Measurements from ENCODE around the gene RIMBP3C.
A peak's percentile ranks its signal among the peaks of the same experiment; 100 is the strongest.
"Not testable (repeated sequence)": the region's sequence is repeated elsewhere in the genome, so short reads cannot be mapped to it uniquely, and the experiment has no call there.

Gene RIMBP3C

DNA sequence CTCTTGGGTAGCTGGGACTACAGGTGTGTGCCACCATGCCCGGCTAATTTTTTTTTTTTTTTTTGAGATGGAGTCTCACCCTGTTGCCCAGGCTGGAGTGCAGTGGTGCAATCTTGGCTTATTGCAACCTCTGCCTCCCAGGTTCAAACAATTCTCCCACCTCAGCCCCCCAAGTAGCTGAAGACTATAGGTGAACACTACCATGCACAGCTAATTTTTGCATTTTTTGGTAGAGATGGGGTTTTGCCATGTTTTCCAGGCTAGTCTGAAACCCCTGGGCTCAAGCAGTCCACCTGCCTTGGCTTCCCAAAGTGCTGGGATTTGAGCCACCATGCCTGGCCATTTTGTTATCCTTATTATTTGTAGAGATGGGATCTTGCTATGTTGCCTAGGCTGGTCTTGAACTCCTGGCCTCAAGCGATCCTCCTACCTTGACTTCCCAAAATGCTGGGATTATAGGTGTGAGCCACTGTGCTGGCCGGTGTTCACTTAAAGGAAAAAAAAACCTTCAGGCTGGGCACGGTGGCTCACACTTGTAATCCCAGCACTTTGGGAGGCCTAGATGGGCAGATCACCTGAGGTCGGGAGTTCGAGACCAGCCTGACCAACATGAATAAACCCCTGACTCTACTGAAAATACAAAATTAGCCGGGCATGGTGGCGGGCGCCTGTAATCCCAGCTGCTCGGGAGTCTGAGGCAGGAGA, 29.9 kb upstream of the RIMBP3C start:
- not testable (repeated sequence) for H3K4me3 Mint-ChIP-seq, ATAC-seq, H3K27ac Mint-ChIP-seq, H3K9me3 Mint-ChIP-seq, H3K27me3 Mint-ChIP-seq, DNase-seq
- peaks cover 55% of the 10 kb centered on the region for H3K4me1 Mint-ChIP-seq

DNA sequence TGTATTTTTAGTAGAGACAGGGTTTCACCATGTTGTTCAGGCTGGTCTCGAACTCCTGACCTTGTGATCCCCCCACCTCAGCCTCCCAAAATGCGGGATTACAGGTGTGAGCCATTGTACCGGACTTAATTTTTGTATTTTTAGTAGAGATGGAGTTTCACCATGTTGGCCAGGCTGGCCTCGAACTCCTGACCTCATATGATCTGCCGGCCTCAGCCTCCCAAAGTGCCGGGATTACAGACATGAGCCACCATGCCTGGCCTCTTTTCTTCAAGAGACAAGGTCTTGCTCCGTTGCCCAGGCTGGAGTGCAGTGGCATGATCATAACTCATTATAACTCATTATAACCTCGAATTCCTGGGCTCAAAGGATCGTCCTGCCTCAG, 29.4 kb upstream of the RIMBP3C start:
- H3K4me3 Mint-ChIP-seq, H3K9me3 Mint-ChIP-seq, H3K27me3 Mint-ChIP-seq, H3K27ac Mint-ChIP-seq, ATAC-seq, DNase-seq: not testable (repeated sequence)
- peaks cover 52% of the 10 kb centered on the region for H3K4me1 Mint-ChIP-seq

DNA sequence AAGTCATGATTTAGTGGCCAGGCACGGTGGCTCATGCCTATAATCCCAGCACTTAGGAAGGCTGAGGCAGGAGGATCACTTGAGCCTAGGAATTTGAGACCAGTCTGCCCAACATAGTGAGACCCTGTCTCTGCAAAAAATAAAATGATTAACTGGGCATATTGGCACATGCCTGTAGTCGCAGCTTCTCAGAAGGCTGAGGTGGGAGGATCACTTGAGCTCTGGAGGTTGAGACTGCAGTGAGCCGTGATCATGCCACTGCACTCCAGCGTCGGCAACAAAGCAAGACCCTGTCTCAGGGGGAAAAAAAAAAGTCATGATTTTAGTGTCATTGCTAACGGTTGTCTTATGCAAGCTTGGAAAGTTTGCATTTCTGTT, 28.2 kb upstream of the RIMBP3C start:
- no peaks in the 10 kb centered on the region for H3K27me3 Mint-ChIP-seq
- H3K4me3 Mint-ChIP-seq = no peak overlapping the region
- H3K9me3 Mint-ChIP-seq = no peaks in the 10 kb centered on the region
- no peak for DNase-seq
- no peak overlapping the region for H3K27ac Mint-ChIP-seq
- no peak for ATAC-seq
- peaks cover 52% of the 10 kb centered on the region for H3K4me1 Mint-ChIP-seq

DNA sequence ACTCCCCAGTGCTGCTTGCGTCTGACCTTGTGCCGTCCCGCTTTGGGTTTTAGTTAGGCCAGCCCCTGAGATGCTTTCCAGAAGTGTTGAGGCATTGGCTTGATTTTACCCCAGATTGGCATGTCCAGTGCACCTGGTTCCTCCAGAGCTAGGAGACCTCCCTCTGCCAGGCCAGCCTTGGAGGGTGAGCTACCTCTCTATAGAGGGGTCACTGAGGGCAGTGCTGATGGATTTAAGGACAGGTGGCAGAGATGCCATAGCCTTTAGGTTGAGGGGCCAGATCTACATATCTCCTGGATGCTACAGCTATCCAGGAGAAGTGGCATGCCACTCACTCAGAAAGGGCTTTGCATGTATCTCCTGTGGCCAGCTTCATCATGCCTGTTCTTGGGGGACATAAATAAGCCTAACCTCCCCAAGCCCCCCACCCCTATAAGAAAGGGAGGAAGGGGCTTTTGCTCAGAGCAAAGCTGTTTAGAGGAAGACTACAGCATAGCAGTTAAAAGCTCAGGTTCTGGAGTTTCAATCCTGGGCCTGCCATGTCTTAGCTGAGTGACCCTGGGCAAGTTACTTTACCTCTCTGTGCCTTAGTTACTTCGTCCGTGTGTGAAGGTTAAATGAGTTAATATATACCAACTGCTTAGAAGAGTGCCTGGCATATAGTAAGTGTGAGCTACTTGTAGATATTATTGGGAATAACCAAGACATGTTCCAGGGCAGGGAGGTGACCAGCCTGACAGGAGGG, 22.7 kb upstream of the RIMBP3C start:
- no peaks in the 10 kb centered on the region for H3K27me3 Mint-ChIP-seq
- peak overlapping the region in 1 of 2 donors; percentile 74 for H3K27ac Mint-ChIP-seq
- no peak for DNase-seq
- ATAC-seq = no peak
- H3K4me3 Mint-ChIP-seq = no peak overlapping the region
- no peaks in the 10 kb centered on the region for H3K9me3 Mint-ChIP-seq
- H3K4me1 Mint-ChIP-seq = peaks cover 80% of the 10 kb centered on the region

DNA sequence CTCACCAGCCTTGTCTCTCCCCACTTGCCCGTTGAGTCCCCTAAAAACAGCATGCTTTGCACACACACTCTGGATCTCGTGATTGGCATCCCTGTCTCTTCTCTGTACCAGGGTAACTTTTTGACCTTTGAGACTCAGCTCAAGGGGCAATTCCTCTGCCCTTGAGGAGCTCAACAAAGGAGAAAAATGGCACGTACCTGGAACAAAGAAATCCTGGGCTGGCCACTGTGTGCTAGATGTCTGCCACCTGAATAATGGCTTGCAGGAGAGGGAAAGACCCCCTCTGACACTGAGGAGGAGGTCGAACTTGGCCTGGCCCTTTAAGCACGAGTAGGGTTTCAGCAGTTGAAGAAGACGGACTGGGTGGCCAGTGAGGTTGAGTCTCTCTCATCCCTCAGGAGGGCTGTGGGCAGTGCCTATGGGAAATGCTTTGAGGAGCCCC, 22.1 kb upstream of the RIMBP3C start:
- peaks cover 82% of the 10 kb centered on the region for H3K4me1 Mint-ChIP-seq

DNA sequence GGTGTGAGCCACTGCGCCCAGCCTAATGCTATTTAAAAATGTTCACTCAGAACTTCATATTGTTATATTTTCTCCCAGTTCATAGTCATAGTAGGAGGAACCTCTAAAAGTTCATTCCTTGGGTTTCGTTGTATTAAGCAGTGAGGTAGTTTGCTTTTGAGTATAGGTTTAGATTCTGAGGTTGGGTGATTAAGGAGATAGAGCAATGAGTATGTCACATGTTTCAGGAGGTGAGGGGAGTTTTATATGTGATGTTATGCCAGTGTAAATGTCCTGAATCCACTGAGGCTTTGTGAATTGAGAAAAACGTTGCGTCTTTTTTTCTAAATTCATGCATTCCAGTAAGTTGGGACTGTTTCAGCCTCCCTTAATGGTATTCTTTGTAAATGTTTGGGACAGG, 20.4 kb upstream of the RIMBP3C start:
- peak overlapping the region; percentile 63 to 96 for H3K27ac Mint-ChIP-seq
- ATAC-seq (peak; percentile 66), DNase-seq (no peak)
- no peaks in the 10 kb centered on the region for H3K27me3 Mint-ChIP-seq
- H3K4me3 Mint-ChIP-seq = peak overlapping the region; percentile 11 to 88
- peaks cover 72% of the 10 kb centered on the region for H3K4me1 Mint-ChIP-seq
- no peaks in the 10 kb centered on the region for H3K9me3 Mint-ChIP-seq

More for the DNA sequence above, 22.1 kb upstream of the RIMBP3C start:
- Mint-ChIP-seq H3K9me3 (no peaks in the 10 kb centered on the region), H3K27ac (peak overlapping the region in 1 of 2 donors; percentile 17), H3K4me3 (peak overlapping the region in 1 of 2 donors; percentile 73), H3K27me3 (no peaks in the 10 kb centered on the region)
- ATAC-seq (no peak), DNase-seq (no peak)

DNA sequence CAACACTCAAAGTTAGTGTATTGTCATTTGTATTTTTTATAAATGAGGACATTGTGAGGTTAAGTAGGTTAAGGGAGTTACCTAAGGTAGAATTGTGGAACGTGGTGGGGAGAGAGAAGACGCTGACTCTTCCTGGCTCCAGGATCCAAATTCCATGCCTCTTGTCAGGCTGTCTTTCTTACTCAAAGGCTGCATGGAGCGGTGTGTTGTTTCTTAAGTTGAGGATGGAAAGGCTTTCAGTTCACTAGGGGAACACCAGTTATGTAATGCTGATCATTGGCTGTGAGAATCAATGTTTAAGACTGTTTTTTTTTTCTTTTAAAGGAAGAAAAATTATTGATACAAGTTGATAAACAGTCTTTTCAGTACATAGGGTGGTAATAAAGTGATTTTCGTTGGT, 19.1 kb upstream of the RIMBP3C start:
- Mint-ChIP-seq H3K27ac (peak overlapping the region in 1 of 2 donors; percentile 96), H3K4me3 (peak overlapping the region; percentile 78 to 88), H3K27me3 (no peaks in the 10 kb centered on the region), H3K4me1 (peaks cover 74% of the 10 kb centered on the region), H3K9me3 (no peaks in the 10 kb centered on the region)
- ATAC-seq (no peak), DNase-seq (no peak)

DNA sequence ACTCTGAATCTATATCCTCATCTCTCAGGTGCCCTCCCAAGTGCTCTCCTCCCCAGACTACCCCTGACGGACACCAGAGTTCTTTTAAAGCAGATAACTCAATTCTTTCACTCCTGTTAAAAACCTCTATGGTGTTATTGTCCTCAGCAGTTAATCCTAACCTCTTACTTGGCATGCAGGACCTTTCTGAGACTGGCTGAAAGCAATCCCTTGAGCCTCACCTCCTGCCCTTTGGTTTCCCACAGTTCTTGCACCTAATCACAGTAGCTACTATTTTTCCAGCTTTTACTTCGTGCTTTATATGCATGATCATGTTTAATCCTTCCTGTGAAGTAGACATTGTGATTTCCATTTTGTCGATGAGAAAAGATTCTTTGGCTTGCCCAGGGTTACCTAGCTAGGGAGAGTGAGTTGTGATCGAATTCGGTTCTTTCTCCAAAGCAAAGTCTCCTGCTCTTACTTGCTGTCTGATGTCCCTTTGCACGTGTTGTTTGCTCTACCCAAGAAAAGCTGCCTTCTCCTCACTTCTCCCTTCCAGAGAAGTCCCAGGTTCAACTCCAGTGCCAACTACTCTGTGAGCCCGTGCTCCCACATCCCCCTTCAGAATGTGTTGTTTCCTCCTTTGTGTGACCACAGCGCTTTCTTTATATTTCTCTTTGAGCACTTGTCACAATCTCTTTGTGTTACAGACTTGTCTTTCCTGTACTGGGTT, 18.4 kb upstream of the RIMBP3C start:
- H3K9me3 Mint-ChIP-seq = no peaks in the 10 kb centered on the region
- H3K27me3 Mint-ChIP-seq = no peaks in the 10 kb centered on the region
- peak overlapping the region; percentile 78 to 88 for H3K4me3 Mint-ChIP-seq
- H3K27ac Mint-ChIP-seq = peak overlapping the region; percentile 91 to 96
- H3K4me1 Mint-ChIP-seq = peaks cover 70% of the 10 kb centered on the region
- no peak for DNase-seq
- ATAC-seq = no peak

DNA sequence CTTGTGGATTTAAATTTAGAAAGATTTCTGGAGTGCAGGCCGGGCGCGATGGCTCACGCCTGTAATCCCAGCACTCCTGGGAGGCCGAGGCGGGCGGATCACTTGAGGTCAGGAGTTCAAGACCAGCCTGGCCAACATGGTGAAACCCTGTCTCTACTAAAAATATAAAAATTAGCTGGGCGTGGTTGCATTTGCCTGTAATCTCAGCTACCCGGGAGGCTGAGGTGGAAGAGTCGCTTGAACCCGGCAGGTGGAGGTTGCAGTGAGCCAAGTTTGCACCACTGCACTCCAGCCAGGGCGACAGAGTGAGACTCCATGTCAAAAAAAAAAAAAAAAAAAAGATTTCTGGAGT, 17.8 kb upstream of the RIMBP3C start:
- Mint-ChIP-seq H3K4me1 (peaks cover 65% of the 10 kb centered on the region), H3K27ac (peak overlapping the region; percentile 97 to 99), H3K4me3 (peak overlapping the region; percentile 78 to 88)
- H3K9me3 Mint-ChIP-seq, DNase-seq, H3K27me3 Mint-ChIP-seq, ATAC-seq: not testable (repeated sequence)

DNA sequence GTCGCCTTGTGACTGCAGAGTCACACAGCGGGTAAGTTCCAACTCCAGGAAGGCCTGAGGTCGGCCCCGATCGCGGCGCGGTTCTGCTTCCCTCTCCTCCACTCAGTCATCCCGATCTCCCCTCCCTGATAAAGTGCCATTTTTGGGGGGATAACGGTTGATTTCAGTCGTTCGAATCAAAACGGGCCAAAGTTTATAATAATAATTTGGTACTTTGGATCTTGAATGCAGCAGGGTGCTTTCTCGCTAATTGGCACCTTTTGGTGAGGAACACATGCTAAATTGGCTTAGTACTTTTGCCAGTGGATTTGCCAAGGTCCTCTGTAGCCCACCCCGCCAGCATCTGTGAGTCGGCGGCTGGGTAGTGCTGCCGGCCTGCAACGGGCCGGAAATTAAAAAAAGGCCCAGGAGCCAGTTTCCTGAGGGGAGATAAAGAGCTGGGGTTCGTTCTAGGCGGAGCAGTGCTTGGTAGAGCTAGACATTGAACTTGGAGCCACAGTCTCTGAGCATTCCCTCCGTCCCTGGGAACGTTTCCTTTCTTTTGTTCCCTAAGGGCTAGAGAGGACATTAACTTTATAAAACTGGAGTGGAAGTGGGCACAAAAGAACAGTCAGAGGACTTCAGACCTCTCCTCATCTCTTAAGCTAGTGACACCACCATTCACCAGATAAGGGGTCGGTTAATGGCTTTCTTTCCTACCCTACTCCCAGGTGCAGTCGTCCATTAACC, 17.2 kb upstream of the RIMBP3C start:
- ATAC-seq = peak; percentile 26
- peak; percentile 16 to 39 for DNase-seq
- Mint-ChIP-seq H3K4me1 (peaks cover 59% of the 10 kb centered on the region), H3K27ac (peak overlapping the region; percentile 97 to 99), H3K4me3 (peak overlapping the region; percentile 78 to 88), H3K9me3 (no peaks in the 10 kb centered on the region), H3K27me3 (no peaks in the 10 kb centered on the region)

DNA sequence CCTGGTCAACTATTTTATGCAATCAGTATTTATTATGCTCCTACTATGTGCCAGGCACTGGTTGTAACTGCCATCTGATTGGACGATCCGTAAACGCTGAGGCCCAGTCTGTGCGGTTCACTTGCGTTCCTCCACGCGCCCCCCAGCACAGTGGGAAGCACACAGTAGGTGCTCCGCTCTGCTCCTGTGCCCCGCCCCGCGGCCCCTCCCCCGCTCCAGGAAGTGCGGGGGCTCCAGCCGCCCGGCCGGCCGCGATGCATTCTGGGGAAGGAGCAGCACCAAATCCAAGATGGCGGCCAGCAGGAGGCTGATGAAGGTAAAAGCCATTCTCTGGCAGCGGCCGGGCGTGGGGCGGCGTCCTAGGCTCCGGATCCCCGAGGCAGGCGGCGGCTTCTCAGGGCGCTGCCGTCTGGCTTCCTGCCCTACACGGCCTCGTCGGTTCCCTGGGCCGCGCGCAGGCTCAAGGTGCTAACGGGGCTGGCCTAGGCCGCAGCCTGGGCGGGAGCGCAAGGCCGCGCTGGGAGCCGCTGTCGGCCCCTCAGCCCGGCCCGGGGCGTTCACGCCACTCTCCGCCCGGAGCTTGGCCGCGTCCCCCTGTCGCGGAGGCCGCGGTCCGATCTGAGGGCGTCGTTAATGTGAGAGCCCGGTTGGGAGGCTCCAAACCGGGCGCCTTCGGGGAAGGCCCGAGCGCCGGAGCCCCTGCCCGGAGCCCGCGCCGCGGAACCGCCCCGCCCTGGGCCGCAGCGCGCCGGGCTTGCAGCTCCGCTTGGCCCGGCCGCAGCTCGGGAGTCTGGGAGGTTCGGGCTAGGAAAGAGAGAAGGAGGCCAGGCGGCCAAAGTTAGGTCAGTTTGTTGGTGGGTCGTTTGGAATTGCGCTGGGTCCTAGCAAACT, 16.4 kb upstream of the RIMBP3C start, which contains the start of gene UBE2L3:
Gene UBE2L3 (plus strand): TSS at position 259 of the 891 bp plus-strand sequence. CDS start 31 bp downstream, at position 290.
- peak; percentile 68 for ATAC-seq
- peaks cover 51% of the 10 kb centered on the region for H3K4me1 Mint-ChIP-seq
- peak within 1 kb of the TSS; percentile 97 to 99 for H3K27ac Mint-ChIP-seq
- H3K9me3 Mint-ChIP-seq = no peaks in the 10 kb centered on the region
- H3K27me3 Mint-ChIP-seq = no peaks in the 10 kb centered on the region
- H3K4me3 Mint-ChIP-seq = peak within 1 kb of the TSS; percentile 78 to 88
- peak; percentile 86 to 88 for DNase-seq

DNA sequence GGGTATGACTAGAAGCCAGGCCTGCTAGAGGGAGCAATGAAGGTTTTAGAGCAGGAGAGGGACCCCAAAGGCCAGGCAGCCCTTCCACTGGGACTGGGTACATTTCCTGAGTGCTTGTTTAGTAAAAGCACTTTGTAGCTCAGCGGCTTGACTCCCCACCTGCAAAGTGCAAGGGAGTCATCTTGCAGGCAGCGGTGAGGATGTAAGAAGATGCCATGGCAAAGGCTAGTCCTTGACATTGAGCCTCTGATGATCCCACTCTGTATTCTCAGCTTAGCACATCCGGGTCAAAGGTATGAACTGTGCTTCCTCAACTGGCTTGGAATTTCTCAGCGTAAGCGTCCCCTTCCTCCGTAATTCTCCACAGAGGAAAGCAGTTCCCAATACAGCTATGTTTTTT, 13.2 kb upstream of the RIMBP3C start:
- Mint-ChIP-seq H3K4me1 (peaks cover 20% of the 10 kb centered on the region), H3K27ac (no peak overlapping the region), H3K27me3 (no peaks in the 10 kb centered on the region)

DNA sequence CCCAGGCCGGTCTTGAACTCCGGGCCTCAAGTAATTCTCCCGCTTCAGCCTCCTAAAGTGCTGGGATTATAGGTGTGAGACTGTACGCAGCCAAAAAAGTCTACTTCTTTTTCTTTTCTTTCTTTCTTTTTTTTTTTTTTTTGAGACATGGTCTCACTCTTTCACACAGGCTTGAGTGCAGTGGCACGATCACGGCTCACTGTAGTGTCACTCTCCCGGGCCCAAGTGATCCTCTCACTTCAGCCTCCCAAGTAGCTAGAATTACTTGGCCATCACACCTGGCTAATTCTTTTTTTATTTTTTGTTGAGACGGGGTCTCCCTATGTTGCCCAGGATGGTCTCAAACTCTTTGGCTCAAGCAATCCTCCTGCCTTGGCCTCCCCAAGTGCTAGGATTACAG, 12.7 kb upstream of the RIMBP3C start:
- ATAC-seq = no peak
- Mint-ChIP-seq H3K27me3 (no peaks in the 10 kb centered on the region), H3K4me1 (peaks cover 15% of the 10 kb centered on the region), H3K9me3 (no peaks in the 10 kb centered on the region), H3K4me3 (no peak overlapping the region), H3K27ac (no peak overlapping the region)
- no peak for DNase-seq

More for the DNA sequence above, 13.2 kb upstream of the RIMBP3C start:
- ATAC-seq = no peak
- DNase-seq = no peak
- Mint-ChIP-seq H3K9me3 (no peaks in the 10 kb centered on the region), H3K4me3 (no peak overlapping the region)

DNA sequence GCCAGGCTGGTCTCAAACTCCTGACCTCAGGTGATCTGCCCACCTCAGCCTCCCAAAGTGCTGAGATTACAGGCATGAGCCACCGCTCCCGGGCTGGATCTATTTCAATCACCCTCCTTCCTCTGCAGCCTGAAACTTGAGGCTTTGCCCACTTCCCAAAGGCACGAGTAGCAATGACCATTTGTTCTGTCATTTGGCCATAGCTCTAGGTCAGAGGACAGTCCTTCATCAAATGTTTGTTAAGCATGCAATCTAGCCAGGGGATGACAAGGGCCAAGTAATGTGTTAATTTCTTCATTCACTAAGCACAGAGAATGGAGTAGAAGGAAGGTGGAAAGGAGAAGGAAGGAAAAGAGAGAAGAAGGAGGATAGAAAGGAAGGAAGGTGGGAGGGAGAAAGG, 9.4 kb upstream of the RIMBP3C start:
- H3K9me3 Mint-ChIP-seq, DNase-seq, H3K4me1 Mint-ChIP-seq, H3K4me3 Mint-ChIP-seq, ATAC-seq, H3K27me3 Mint-ChIP-seq, H3K27ac Mint-ChIP-seq: not testable (repeated sequence)
